GM21576 (cell line): ENCODE data around the gene MAZ.
"Not testable (repeated sequence)": the region's sequence is repeated elsewhere in the genome, so short reads cannot be mapped to it uniquely, and the experiment has no call there.

Source experiments
- ATAC-seq: cut with Tn5 transposase; IDR thresholded peaks from one replicate; pipeline ENCODE4 v1.9.1; 2021; ENCODE audit warnings: mild to moderate bottlenecking, moderate library complexity; ENCODE audit not compliant: unreplicated experiment

The MAZ gene

GRCh38 chr16:29806099-29806579 lies at the start of gene MAZ:
Gene MAZ, plus strand, starts transcription at chr16:29806529. Its CDS starts 173 bp downstream, at chr16:29806702.
- no peak for ATAC-seq

- no peak for ATAC-seq
Measured at GRCh38 chr16:29756654-29757053, 49.7 kb upstream of the MAZ start.

GRCh38 chr16:29757086-29757485 lies 49.2 kb upstream of the MAZ start:
- not testable (repeated sequence) for ATAC-seq

GRCh38 chr16:29757950-29758466 lies 48.3 kb upstream of the MAZ start:
- no peak for ATAC-seq

- ATAC-seq = no peak
Measured at GRCh38 chr16:29760567-29761279, 45.6 kb upstream of the MAZ start.

- ATAC-seq = not testable (repeated sequence)
Measured at GRCh38 chr16:29761280-29761651, 45.1 kb upstream of the MAZ start.

GRCh38 chr16:29761882-29762281 lies 44.4 kb upstream of the MAZ start:
- no peak for ATAC-seq

- no peak for ATAC-seq
Measured at GRCh38 chr16:29763326-29763725, 43.0 kb upstream of the MAZ start.

- ATAC-seq = no peak
Measured at GRCh38 chr16:29765167-29766032, 40.9 kb upstream of the MAZ start.

- ATAC-seq = no peak
Measured at GRCh38 chr16:29766571-29766970, 39.8 kb upstream of the MAZ start.

- no peak for ATAC-seq
Measured at GRCh38 chr16:29767062-29767461, 39.3 kb upstream of the MAZ start.

- ATAC-seq = no peak
Measured at GRCh38 chr16:29769507-29769906, 36.8 kb upstream of the MAZ start.

GRCh38 chr16:29770250-29770929 lies 35.9 kb upstream of the MAZ start:
- ATAC-seq = no peak

- ATAC-seq = not testable (repeated sequence)
Measured at GRCh38 chr16:29772330-29772729, 34.0 kb upstream of the MAZ start.

GRCh38 chr16:29774730-29775129 lies 31.6 kb upstream of the MAZ start:
- ATAC-seq = no peak

GRCh38 chr16:29775742-29776408 lies 30.5 kb upstream of the MAZ start:
- no peak for ATAC-seq

GRCh38 chr16:29777576-29778350 lies 28.6 kb upstream of the MAZ start, which contains the start of gene ZG16:
Gene ZG16, plus strand, starts transcription at chr16:29778256. Its CDS starts 1,011 bp downstream, at chr16:29779267.
- no peak for ATAC-seq

GRCh38 chr16:29779474-29779873 lies 26.9 kb upstream of the MAZ start:
- ATAC-seq = no peak

- not testable (repeated sequence) for ATAC-seq
Measured at GRCh38 chr16:29783094-29783953, 23.0 kb upstream of the MAZ start.
